Raji (cell line): ENCODE measurements around the gene PPARD.

Source experiments
- POLR2A ChIP-seq: IDR thresholded peaks from 2 replicates; pipeline ENCODE4 v1.6.1; 2011; ENCODE audit warnings: low read depth, low read length, control low read depth; ENCODE audit not compliant: insufficient read depth

Gene PPARD

GRCh38 chr6:35342258-35343091, at the start of gene PPARD:
PPARD (plus strand) TSS chr6:35342558; CDS start chr6:35411088, 68,530 bp downstream.
- TF ChIP-seq POLR2A = peak; percentile 62

GRCh38 chr6:35293681-35294080, 48.7 kb upstream of the PPARD start:
- TF ChIP-seq POLR2A = no peak

- TF ChIP-seq POLR2A = no peak
Observed at GRCh38 chr6:35294308-35294945, 47.9 kb upstream of the PPARD start.

GRCh38 chr6:35295036-35295435, 47.3 kb upstream of the PPARD start:
- no peak for TF ChIP-seq POLR2A

- TF ChIP-seq POLR2A = no peak
Observed at GRCh38 chr6:35295521-35296315, 46.6 kb upstream of the PPARD start.

GRCh38 chr6:35296931-35297600, 45.3 kb upstream of the PPARD start:
- TF ChIP-seq POLR2A = no peak

- peak; percentile 77 for TF ChIP-seq POLR2A
Observed at GRCh38 chr6:35297601-35298481, 44.5 kb upstream of the PPARD start, which contains the start of gene DEF6. DEF6 (plus strand) TSS chr6:35297818; CDS start chr6:35297857, 39 bp downstream.

GRCh38 chr6:35298625-35299140, 43.7 kb upstream of the PPARD start:
- no peak for TF ChIP-seq POLR2A

GRCh38 chr6:35299674-35300073, 42.7 kb upstream of the PPARD start:
- TF ChIP-seq POLR2A = no peak

GRCh38 chr6:35300848-35301247, 41.5 kb upstream of the PPARD start:
- no peak for TF ChIP-seq POLR2A

- peak; percentile 59 for TF ChIP-seq POLR2A
Observed at GRCh38 chr6:35302604-35303241, 39.6 kb upstream of the PPARD start.

- no peak for TF ChIP-seq POLR2A
Observed at GRCh38 chr6:35304299-35304698, 38.1 kb upstream of the PPARD start.

GRCh38 chr6:35305117-35305516, 37.2 kb upstream of the PPARD start:
- no peak for TF ChIP-seq POLR2A

GRCh38 chr6:35309611-35310264, 32.6 kb upstream of the PPARD start:
- no peak for TF ChIP-seq POLR2A
